GM18505 (cell line): Measurements from ENCODE around the gene IGSF5.

ENCODE experiments used
- ATAC-seq: cut with Tn5 transposase; IDR thresholded peaks from one replicate; pipeline ENCODE4 v1.9.1; 2021; ENCODE audit not compliant: unreplicated experiment
- POLR2A ChIP-seq: IDR thresholded peaks from 4 replicates; pipeline ENCODE4 v1.6.1; 2011; ENCODE audit warnings: borderline replicate concordance; ENCODE audit not compliant: insufficient read depth, insufficient read length; ENCODE audit errors: extremely low read depth

Gene IGSF5

DNA sequence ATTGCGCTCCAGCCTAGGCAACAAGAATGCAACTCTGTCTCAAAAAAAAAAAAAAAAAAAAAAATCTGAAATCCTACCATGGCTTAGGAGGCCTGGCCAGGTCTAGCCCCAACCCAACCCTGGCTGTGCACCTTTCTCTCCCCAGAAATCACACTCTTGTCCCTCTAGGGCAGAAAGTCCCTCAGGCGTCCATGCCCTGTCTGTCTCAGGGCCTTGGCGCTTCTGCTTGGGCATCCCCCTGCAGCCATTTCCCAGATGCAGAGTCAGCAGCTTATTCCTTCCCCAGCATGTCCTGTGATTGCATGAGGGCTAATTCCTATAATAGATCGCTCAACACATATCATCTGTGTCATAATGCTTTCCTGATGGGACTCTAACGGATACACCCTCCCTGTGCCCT is 65.0 kb downstream of the IGSF5 start:
- no peak for TF ChIP-seq POLR2A
- ATAC-seq = no peak

DNA sequence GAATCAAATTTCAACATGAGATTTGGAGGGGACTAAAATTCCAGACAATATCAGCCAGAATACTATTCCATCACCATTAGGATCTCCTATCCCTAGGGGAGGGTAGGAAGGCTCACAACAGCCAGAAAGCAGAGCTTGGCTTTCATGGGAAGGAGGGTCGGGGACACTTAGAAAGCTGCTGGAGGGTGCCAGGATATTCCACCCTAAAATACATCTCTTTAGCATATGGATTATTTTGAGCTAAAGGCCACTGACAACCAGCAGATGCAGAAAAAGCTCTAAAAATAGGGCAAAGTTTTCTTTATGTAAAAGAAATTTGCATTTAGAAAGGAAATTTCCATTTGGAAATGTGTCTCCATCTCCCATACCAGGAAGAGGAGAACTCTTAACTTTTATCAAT is 68.0 kb downstream of the IGSF5 start:
- TF ChIP-seq POLR2A = no peak
- no peak for ATAC-seq

DNA sequence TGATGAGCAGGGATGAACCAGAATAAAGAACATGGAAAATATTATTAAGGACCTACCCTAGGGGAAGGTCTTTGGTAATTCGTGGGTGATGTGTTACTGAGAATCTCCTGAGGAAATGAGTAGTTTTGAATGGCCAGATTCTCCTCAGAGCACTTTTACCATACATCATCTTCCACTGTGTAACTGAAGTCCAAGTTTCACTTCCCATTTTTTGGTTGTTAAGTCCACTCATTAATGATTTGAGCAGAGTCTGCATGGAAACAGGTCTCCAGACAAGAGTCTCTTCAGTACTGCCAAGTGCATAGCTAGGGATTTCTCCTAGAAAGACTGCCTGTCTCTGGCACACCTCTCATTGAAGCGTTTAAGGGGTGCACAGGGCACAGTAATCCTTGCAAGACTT is 73.6 kb downstream of the IGSF5 start:
- TF ChIP-seq POLR2A = no peak
- no peak for ATAC-seq

DNA sequence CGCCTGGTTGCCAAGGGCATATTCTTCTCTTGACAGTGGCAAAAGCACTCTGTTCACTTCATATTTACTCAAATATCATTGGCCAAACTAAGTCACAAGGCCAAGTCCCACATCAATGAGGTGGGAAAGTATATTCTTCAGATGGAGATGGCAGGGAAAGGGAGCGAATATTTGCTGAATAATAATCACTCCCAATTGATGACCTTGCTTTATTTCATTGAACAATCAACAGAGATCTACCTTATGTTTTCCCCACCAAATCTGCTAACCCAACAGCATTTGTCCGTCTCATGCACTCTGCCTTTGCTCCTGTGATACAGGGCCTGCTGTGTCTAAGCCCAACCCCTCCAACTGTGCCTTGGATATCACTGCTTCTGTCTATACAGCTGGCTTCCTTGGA is 77.1 kb downstream of the IGSF5 start:
- ATAC-seq = no peak

DNA sequence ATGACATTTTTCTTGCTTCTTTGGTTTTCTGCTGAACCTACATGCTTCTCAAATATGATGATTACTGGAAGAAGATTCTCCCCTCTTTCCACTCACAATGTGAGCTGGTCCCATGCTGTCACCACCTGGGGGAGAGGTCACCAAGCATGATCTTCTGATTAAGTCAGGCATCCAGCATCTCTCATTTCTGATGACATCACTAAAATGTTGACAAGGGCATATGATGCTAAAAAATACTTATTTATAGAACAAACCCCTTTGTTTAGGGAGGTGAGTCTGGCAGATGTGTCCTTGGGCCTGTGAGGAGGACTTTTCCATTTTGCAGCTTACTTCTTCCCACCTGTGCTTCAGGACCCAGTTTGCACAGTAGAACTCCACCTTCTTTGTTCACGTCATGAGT is 80.3 kb downstream of the IGSF5 start:
- no peak for ATAC-seq
- TF ChIP-seq POLR2A = no peak

More for the DNA sequence above, 77.1 kb downstream of the IGSF5 start:
- no peak for TF ChIP-seq POLR2A

DNA sequence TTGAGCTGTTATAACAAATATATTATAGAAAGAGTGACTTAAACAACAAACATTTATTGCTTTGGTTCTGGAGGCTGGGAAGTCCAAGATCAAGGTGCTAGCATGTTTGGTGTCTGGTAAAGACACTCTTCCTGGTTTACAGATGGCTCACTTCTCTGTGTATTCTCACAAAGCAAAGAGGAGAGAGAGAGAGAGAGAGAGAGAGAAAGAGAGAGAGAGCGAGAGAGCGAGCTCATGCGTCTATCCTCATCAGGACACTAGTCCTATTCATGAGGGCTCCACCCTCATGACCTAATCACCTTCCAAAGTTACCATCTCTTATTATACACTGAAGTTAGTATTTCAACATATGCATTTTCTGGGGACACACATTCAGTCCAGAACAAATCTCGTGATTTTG is 89.6 kb downstream of the IGSF5 start:
- ATAC-seq = no peak
- TF ChIP-seq POLR2A = no peak

DNA sequence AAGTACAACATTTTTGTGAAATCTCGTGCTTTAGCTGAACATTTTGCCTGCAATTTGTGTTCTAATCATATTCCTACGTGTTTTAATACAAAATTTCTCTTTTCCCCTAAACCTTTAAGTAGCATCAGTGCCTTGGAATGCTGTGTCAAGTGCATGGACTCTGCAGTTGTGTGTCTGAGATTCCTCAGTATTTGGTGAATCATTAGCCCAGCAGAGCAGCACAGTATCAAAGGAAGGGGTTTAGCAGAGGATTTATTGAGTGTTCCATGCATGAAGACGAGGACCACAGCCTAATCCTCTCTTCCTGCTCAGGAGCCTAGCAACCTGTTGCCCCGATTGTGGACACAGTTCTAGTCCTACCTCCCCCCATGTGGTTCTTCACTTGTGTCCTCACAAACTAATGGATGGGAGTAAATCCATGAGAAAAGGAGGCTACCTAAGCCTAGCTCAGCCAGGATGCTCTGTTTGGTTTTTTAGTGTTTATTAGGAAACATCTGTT is 92.9 kb downstream of the IGSF5 start:
- no peak for TF ChIP-seq POLR2A
- ATAC-seq = no peak

DNA sequence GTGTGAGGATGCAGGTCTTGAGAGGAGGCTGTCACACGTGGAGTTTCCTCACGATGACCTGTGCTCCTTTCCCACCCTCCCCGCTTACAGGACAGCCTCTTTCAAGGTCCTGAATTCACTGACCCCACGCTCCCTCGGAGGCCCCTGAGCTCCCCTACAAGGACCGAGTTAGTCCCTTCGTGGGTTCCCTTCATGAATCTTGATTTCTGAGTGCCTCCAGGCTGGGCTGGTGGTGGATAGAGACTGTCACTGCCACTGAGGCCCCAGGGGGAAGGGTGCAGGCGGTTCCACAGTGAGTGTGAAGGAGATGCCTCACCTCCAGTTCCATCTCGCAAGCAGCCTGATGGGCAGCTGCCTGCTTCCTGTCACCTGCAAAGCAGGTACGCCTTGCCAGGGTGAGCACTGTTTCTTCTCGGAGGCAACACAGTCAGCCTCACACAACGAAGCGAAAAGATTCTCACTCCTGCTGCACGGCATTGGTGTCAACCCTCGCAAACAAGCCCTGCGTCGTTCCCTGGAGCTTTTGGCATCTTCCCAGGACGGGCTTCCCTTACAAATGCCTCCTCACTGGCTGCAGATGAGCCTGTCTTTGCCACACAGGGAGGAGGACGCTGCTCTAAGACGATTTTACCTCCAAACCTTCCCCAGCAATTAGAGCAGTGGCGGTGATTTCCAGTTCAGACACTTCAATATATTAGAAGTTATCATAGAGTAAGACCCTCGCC is 95.6 kb downstream of the IGSF5 start:
- TF ChIP-seq POLR2A = no peak
- ATAC-seq = no peak

DNA sequence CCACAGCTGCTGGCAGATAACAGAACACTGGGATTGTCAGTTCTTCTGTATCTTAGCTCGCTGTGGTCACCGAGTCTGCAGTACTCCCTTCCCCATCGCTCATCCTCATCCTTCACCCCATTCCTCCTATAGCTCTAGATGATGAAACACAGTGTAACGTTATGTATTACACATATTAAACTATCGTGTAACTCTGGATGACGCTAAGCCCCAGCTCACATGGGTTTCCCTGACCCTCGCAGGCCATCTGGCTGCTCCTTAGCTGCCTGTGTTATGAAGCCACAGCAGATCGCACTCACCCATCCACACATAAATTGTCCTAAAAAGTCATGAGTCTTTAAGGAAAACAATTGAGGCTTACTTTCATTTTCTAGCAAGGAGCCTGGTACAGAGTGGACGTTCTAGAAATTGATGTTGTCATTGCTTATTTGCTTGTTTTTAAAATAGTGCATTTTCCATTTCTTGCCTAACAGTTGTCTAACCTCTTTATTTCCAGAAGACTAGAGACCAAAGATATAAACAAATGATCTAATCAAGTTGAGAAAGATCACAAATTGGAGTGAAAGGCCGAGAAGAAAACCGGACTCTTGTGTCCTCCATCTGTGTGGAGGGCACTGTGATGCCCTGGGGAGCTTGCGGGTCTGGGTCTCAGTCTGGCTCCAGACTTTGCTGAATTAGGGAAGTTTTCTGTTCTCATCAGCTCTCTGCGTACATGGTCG is 97.9 kb downstream of the IGSF5 start:
- no peak for ATAC-seq
- TF ChIP-seq POLR2A = no peak

DNA sequence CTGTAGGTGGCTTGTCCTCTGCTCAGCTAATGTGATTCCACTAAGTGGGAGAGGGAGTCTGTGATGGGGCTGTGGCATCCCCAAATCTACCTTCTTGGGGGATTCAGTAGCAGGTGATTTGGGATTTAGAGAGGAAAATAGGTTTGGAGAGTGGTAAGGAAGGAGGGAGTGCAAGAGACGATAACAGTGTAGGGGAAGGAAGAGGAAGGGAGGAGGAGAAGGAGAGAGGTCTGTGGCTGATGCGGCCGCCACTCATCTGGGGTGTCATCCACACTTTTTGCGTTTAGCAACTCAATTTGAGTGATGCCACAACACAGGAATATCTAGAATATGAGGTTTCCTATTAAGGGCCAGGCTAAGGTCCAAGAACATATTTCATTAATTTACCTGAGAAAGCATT is 98.5 kb downstream of the IGSF5 start:
- ATAC-seq = no peak
- TF ChIP-seq POLR2A = no peak

DNA sequence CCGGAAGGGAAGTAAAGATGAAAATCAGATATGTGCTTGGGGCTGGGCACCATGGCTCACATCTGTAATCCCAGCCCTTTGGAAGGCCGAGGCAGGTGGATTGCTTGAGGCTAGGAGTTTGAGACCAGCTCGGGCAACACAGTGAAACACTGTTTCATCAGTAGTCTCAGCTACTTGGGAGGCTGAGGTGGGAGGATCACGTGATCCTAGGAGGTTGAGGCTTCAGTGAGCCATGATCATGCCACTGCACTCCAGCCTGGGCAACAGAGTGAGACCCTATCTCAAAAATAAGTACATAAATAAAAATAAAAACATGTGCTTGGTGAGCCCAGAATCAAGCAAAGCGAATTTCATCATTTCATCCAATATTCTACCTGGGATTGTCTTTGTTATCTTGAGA is 98.9 kb downstream of the IGSF5 start:
- no peak for ATAC-seq
- TF ChIP-seq POLR2A = no peak

DNA sequence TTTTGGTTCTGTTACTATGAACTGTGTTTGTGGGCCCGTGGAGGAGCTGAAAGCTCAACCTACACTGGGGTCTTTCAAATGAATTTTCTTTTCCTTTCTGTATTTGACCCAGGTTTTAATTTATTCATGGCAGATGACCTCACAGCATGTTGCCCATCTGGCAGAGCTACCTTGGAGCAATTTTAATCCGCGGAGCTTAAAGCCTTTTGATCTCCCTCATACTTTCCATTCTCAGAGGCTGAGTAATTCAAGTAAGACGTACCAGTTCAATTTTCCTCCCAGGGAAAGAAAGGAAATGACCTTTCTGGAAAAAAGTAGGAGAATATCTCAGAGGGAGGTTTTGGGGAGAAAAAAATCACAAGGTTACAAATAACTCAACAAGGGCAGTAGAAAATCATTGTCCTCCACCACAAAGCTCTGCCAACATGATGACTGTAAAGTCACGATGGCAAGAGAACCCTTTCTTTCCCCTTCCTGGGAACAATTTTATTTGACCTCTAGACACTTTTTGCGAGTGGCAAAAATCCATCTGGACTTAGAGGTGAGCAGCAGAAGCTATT is 100.7 kb downstream of the IGSF5 start:
- TF ChIP-seq POLR2A = no peak
- no peak for ATAC-seq

DNA sequence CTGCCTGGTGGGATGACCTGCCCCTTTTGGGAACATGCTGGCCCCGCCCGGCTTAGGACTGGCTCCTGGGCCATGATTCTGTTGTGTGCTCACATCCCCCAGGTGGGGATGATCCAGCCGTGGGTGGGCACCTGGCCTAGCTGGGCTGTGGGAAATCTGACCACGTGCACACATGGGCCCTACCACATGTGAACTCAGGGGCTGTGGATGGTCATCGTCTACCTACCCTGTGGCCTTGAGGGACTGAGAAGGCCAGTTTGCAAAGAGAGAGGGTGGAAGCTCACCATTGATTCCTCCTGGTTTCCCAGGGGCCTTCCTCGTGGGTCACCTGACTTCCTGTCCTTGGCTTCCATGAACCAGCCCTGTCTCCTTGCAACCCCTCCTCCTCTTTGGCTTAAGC is 102.9 kb downstream of the IGSF5 start:
- TF ChIP-seq POLR2A = no peak
- no peak for ATAC-seq

DNA sequence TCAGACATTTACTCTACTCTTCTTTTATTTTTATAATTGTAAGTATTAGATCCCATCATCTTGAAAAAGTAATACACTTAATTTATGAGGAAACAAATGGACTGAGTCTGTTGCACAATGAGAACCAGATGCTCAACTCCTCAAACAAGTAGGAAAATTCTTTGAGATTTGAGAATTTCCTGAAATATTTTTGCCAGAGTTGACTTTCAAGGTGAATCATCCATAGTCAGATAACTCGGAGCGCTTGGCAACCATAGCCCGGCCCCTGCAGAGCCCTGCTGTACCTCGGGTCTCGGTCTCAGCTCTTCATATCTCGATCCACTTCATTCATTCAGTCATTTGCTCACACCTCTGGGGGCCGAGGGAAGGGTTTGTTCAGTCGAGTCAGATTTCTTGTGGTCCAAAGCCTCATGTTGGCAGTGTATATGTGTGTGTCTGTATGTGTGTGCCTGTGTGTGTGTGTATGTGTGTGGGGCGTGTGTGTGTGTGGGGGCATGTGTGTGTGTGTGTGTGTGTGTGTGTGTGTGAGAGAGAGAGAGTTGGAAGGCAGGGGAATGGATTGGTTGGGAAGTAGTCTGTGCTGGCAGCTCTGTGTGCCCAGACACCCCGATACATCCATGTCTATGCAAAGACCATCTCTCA is 104.2 kb downstream of the IGSF5 start:
- no peak for TF ChIP-seq POLR2A
- ATAC-seq = no peak

DNA sequence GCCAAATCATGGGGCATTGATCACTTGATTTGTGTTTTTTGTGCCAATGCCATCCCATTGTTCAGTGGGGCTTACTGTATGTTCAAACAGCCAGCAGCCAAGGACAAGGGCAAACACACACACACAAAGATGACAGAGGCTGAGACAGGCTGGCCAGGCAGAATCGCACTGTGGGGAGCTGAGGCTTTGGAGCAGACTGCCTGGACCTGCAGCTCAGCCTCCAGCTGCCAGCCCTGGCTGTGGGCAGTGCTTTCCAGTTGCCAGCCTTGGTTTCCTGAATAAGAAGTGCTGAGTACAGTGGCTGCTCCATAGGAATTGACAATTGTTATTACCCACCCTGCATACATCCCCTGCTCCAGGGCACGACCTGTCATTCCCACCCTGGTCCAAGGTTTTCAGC is 105.3 kb downstream of the IGSF5 start:
- no peak for TF ChIP-seq POLR2A
- no peak for ATAC-seq
